Endometrial microvascular endothelial cells (primary cell): ENCODE results near the gene CEACAM19. TPM values are rescaled to one million over a fixed set of nuclear protein-coding genes. Genes with fewer than 3 reads are reported as not detected.

ENCODE experiments used
- in situ Hi-C: cut with HindIII; loops from 2 replicates; pipeline ENCODE4 v1.10.0; 2017; ENCODE audit warnings: low sequenced_read_pairs, low pct_unique_long_range_greater_than_20kb; ENCODE audit errors: inconsistent ontology term
- total RNA-seq: library from RNA; depleted of rRNA; stranded (reverse); fragments of >200 nt; gene quantifications from one replicate; pipeline ENCODE4 v1.2.3, GENCODE V29; 2015; ENCODE audit errors: inconsistent ontology term

CEACAM19 gene
- total RNA-seq, 1 donor from 2014 or later, result 2.9 TPM

GRCh38 chr19:44731622-44732021 is 60.3 kb downstream of the CEACAM19 start:
- in situ Hi-C loops, result no loop called here

GRCh38 chr19:44732235-44733014 is 61.1 kb downstream of the CEACAM19 start:
- in situ Hi-C loops, result no loop called here

Other genes with a start within 250 kb of the CEACAM19 start
- gene ZNF229, start 223.0 kb upstream of the CEACAM19 start, total RNA-seq, result 3.9 TPM
- 5.8 TPM for gene ZNF180, start 171.0 kb upstream of the CEACAM19 start, total RNA-seq
- not detected for gene CEACAM20, start 141.8 kb upstream of the CEACAM19 start, total RNA-seq
- gene IGSF23, start 57.9 kb upstream of the CEACAM19 start, total RNA-seq, result not detected
- gene PVR, start 27.6 kb upstream of the CEACAM19 start, total RNA-seq, result 342 TPM
- not detected for gene CEACAM16, start 27.7 kb downstream of the CEACAM19 start, total RNA-seq
- 18.2 TPM for gene BCL3, start 77.2 kb downstream of the CEACAM19 start, total RNA-seq
- 0.28 TPM for gene CBLC, start 106.4 kb downstream of the CEACAM19 start, total RNA-seq
- gene BCAM, start 137.6 kb downstream of the CEACAM19 start, total RNA-seq, result 35.5 TPM
- gene NECTIN2, start 174.8 kb downstream of the CEACAM19 start, total RNA-seq, result 307 TPM
- 142 TPM for gene TOMM40, start 219.8 kb downstream of the CEACAM19 start, total RNA-seq
- gene APOE, start 234.3 kb downstream of the CEACAM19 start, total RNA-seq, result 0.09 TPM
- gene APOC1, start 243.1 kb downstream of the CEACAM19 start, total RNA-seq, result not detected